K562 (cell line): ENCODE measurements around the gene FAM171A1. TPM values are rescaled to one million over a fixed set of nuclear protein-coding genes. Genes with fewer than 3 reads are reported as not detected.

Experiments
- ATAC-seq: fragments of 200-7000 bp; cut with Tn5 transposase; 3 replicates; pipeline ENCODE4 v1.9.1; 2020; ENCODE audit warnings: moderate library complexity
- BruUV-seq: library from RNA; stranded (reverse); fragments of 400-500 nt; replicated peaks from 2 replicates; lab custom pipeline; 2021; lab: Mats Ljungman, UMichigan
- CTCF ChIA-PET: fragments of 300-600 bp; formaldehyde crosslinking; extraction: SDS; loops from one replicate; lab custom pipeline; 2021; ENCODE audit warnings: low intra/inter-chr PET ratio; lab: Yijun Ruan, JAX
- POLR2A ChIA-PET: fragments of 300-600, 350-650 bp; sonication (Branson Sonifier 250); formaldehyde crosslinking; extraction: SDS; loops from one replicate; lab custom pipeline; 2021; ENCODE audit warnings: antibody characterized with exemption, inconsistent platforms; lab: Yijun Ruan, JAX
- DNase-seq, 4 experiments: peaks; one replicate each; pipeline versions ENCODE4 v3.0.0 to v3.0.0-alpha.2; 2011 to 2018; ENCODE audit warnings: low spot score in 3 of 4, mixed read lengths in 3 of 4; ENCODE audit errors: extremely low read depth in 1 of 4
- FAIRE-seq: peaks from 2 replicates; lab custom pipeline; 2011; peaks lifted over from hg19 to GRCh38; lab: Jason Lieb, UNC
- H2AFZ ChIP-seq: 2 replicates; pipeline ENCODE4 v1.6.0; 2011; ENCODE audit warnings: low read depth, low read length, control low read depth, inconsistent platforms
- H3K27ac ChIP-seq: fragments of 200-600 bp; 3 replicates; pipeline ENCODE4 v1.8.0; 2011; ENCODE audit warnings: low read depth, mild to moderate bottlenecking, control low read depth, inconsistent platforms, low read length, moderate library complexity, mixed read lengths; ENCODE audit errors: extremely low read depth
- H3K27me3 ChIP-seq, 2 experiments: fragments of 300-600 bp in 1 of 2; 2 replicates in 1 of 2; 3 replicates in 1 of 2; pipeline versions ENCODE4 v1.6.0 to v1.8.0; 2011; ENCODE audit warnings: inconsistent platforms in 2 of 2, low read length in 2 of 2, mild to moderate bottlenecking in 1 of 2, mixed read lengths in 1 of 2, moderate library complexity in 1 of 2; ENCODE audit not compliant: control insufficient read depth in 2 of 2, insufficient read depth in 2 of 2
- H3K36me3 ChIP-seq: fragments of 300-600 bp; 3 replicates; pipeline ENCODE4 v1.8.0; 2011; ENCODE audit warnings: mild to moderate bottlenecking, low read length, inconsistent platforms; ENCODE audit not compliant: control insufficient read depth, insufficient read depth
- H3K4me1 ChIP-seq, 2 experiments: fragments of 200-600 bp in 1 of 2; replicated peaks in 1 of 2; 2 replicates in 1 of 2; 3 replicates in 1 of 2; pipeline versions ENCODE4 v1.5.1 to v1.8.0; 2011; ENCODE audit warnings: inconsistent platforms in 2 of 2, low read length in 2 of 2, mild to moderate bottlenecking in 1 of 2, mixed read lengths in 1 of 2, moderate library complexity in 1 of 2; ENCODE audit not compliant: control insufficient read depth in 2 of 2, insufficient read depth in 2 of 2
- H3K4me2 ChIP-seq: 2 replicates; pipeline ENCODE4 v1.6.1; 2011; ENCODE audit warnings: low read length, control low read depth, inconsistent platforms, mixed read lengths; ENCODE audit not compliant: insufficient read depth
- H3K4me3 ChIP-seq: fragments of 200-600 bp; sonication (generic), shearing (Covaris generic); 2 replicates; pipeline ENCODE4 v1.5.1; 2016; ENCODE audit warnings: control low read depth, inconsistent platforms
- H3K79me2 ChIP-seq: fragments of 200-600 bp; 3 replicates; pipeline ENCODE4 v1.8.0; 2011; ENCODE audit warnings: low read length, inconsistent platforms; ENCODE audit not compliant: control insufficient read depth, insufficient read depth
- H3K9ac ChIP-seq, 2 experiments: 2 replicates each; pipeline versions ENCODE4 v1.6.0 to v1.6.1; 2011; ENCODE audit warnings: low read depth in 2 of 2, low read length in 2 of 2, control low read depth in 1 of 2, inconsistent platforms in 1 of 2, mild to moderate bottlenecking in 1 of 2, mixed read lengths in 1 of 2; ENCODE audit not compliant: insufficient read depth in 1 of 2
- H3K9me1 ChIP-seq: one replicate; pipeline ENCODE4 v1.6.0; 2011; ENCODE audit warnings: inconsistent platforms, mild to moderate bottlenecking, low read length, moderate library complexity; ENCODE audit not compliant: control insufficient read depth, insufficient read depth
- H3K9me3 ChIP-seq: replicated peaks from 2 replicates; pipeline ENCODE4 v1.5.1; 2011; ENCODE audit warnings: low read depth, low read length, inconsistent platforms; ENCODE audit not compliant: control insufficient read depth, insufficient read depth
- H4K20me1 ChIP-seq: replicated peaks from 2 replicates; pipeline ENCODE4 v1.6.1; 2011; ENCODE audit warnings: low read length, inconsistent platforms, mixed read lengths; ENCODE audit not compliant: control insufficient read depth, insufficient read depth
- ATF7 ChIP-seq: fragments of 450-650 bp; IDR thresholded peaks from 2 replicates; pipeline ENCODE4 v1.7.1; 2014; ENCODE audit warnings: mild to moderate bottlenecking, moderate library complexity
- HLTF ChIP-seq: fragments of 450-650 bp; IDR thresholded peaks from 2 replicates; pipeline ENCODE4 v1.6.1; 2016
- KLF1 ChIP-seq: fragments of 450-650 bp; IDR thresholded peaks from 2 replicates; pipeline ENCODE4 v1.6.1; 2016; ENCODE audit warnings: missing genetic modification characterization, missing compliant biosample characterization
- KLF13 ChIP-seq: fragments of 450-650 bp; IDR thresholded peaks from 2 replicates; pipeline ENCODE4 v1.6.1; 2016; ENCODE audit warnings: missing genetic modification characterization, low read depth, mild to moderate bottlenecking, missing compliant biosample characterization, moderate library complexity, borderline replicate concordance
- L3MBTL2 ChIP-seq: fragments of 450-650 bp; IDR thresholded peaks from 2 replicates; pipeline ENCODE4 v1.6.1; 2016; ENCODE audit warnings: mild to moderate bottlenecking, moderate library complexity
- MAFF ChIP-seq: IDR thresholded peaks from 2 replicates; pipeline ENCODE4 v1.6.1; 2012; ENCODE audit warnings: low read length, improper control_type of control experiment
- MIER1 ChIP-seq: fragments of 450-650 bp; IDR thresholded peaks from 2 replicates; pipeline ENCODE4 v1.6.1; 2016; ENCODE audit warnings: antibody characterized with exemption, mild to moderate bottlenecking, low read depth
- MITF ChIP-seq: IDR thresholded peaks from 2 replicates; pipeline ENCODE4 v1.6.1; 2014; ENCODE audit warnings: antibody characterized with exemption
- NRF1 ChIP-seq, 2 experiments: fragments of 450-650 bp; IDR thresholded peaks in 1 of 2; conservative IDR thresholded peaks in 1 of 2; 2 replicates each; pipeline ENCODE4 v1.6.1; 2014; ENCODE audit warnings: mild to moderate bottlenecking in 2 of 2
- POU5F1 ChIP-seq: fragments of 150-350 bp; IDR thresholded peaks from 2 replicates; pipeline ENCODE4 v1.6.1; 2014; ENCODE audit warnings: borderline replicate concordance, low read length, low read depth, mild to moderate bottlenecking; ENCODE audit not compliant: partially characterized antibody
- RBM15 ChIP-seq: fragments of 200-400 bp; formaldehyde crosslinking; IDR thresholded peaks from 2 replicates; pipeline ENCODE4 v1.6.1; 2018; ENCODE audit warnings: mild to moderate bottlenecking, low read length, moderate library complexity; ENCODE audit not compliant: insufficient read depth
- SMARCB1 ChIP-seq: IDR thresholded peaks from 2 replicates; pipeline ENCODE4 v1.6.1; 2011; ENCODE audit warnings: improper control_type of control experiment, low read depth; ENCODE audit not compliant: insufficient read length
- SMC3 ChIP-seq: conservative IDR thresholded peaks from 2 replicates; pipeline ENCODE4 v1.6.1; 2011; ENCODE audit warnings: low read depth, low read length, improper control_type of control experiment; ENCODE audit not compliant: insufficient read depth
- STAG1 ChIP-seq: sonication (generic); formaldehyde crosslinking; IDR thresholded peaks from 2 replicates; pipeline ENCODE4 v1.5.0; 2020; ENCODE audit warnings: missing genetic modification reagents, borderline replicate concordance
- TCF7L2 ChIP-seq: fragments of 150-350 bp; IDR thresholded peaks from 2 replicates; pipeline ENCODE4 v1.6.1; 2016; ENCODE audit warnings: low read depth, mild to moderate bottlenecking, low read length, moderate library complexity
- U2AF2 ChIP-seq: fragments of 200-400 bp; formaldehyde crosslinking; optimal IDR thresholded peaks from 2 replicates; pipeline ENCODE3; 2017; ENCODE audit warnings: low read depth, mild to moderate bottlenecking, low read length
- XRCC4 ChIP-seq: IDR thresholded peaks from one replicate; pipeline ENCODE4 v1.6.1; 2011; ENCODE audit not compliant: insufficient read depth, insufficient read length; ENCODE audit errors: extremely low read depth
- ZBTB1 ChIP-seq: sonication (generic); formaldehyde crosslinking; IDR thresholded peaks from 2 replicates; pipeline ENCODE4 v1.8.1; 2023; ENCODE audit warnings: missing genetic modification reagents, low read depth, mild to moderate bottlenecking, borderline replicate concordance
- WGBS: fragments of 100-300 bp; shearing (Covaris generic); methylation state at CpG from one replicate; pipeline ENCODE4 v1.1.6; 2016; ENCODE audit warnings: low coverage, mixed read lengths; ENCODE audit not compliant: insufficient coverage; ENCODE audit errors: missing lambda C conversion rate; 5-methylcytosine and 5-hydroxymethylcytosine counted together
- in situ Hi-C: fragments of 300-500 bp; cut with MboI; formaldehyde crosslinking; loops from 4 replicates; pipeline ENCODE4 v1.15.0; 2018; ENCODE audit warnings: inconsistent platforms, mixed read lengths
- intact Hi-C: fragments of 100-400 bp; cut with micrococcal nuclease; formaldehyde crosslinking; loops from 2 replicates; pipeline ENCODE4 v1.14.2; 2022
- polyA plus RNA-seq, 8 experiments: library from polyadenylated mRNA; depleted of rRNA in 4 of 8; stranded (reverse) in 5 of 8; unstranded in 3 of 8; fragments of >200 nt; fragmentation: Nextera tagmentation in 2 of 8; fragmentation: Illumina TruSeq in 1 of 8; extraction: Ambion mirVana in 2 of 8; extraction: Trizol in 1 of 8; gene quantifications; 2 replicates each; pipeline versions ENCODE4 v1.2.1 to v1.2.3, GENCODE V29; 2011 to 2014; ENCODE audit warnings: inconsistent platforms in 1 of 8, missing spikeins in 1 of 8
- total RNA-seq, 7 experiments: library from RNA; depleted of rRNA in 6 of 7; stranded (reverse); fragments of >200 nt in 6 of 7; fragmentation: Illumina TruSeq in 2 of 7; extraction: Trizol in 2 of 7; gene quantifications; 2 replicates each; pipeline versions ENCODE4 v1.2.1 to v1.2.3, GENCODE V29; 2011 to 2021; ENCODE audit warnings: low replicate concordance in 1 of 7

Gene FAM171A1
- total and polyA plus RNA-seq, 9 of the 15 experiments (the other 6 are each of a cell fraction or from before 2014, with no cell fraction given): 0.51 to 8.2 (median 4.8) TPM

- in situ Hi-C loops: no loop called here
- BruUV-seq: no TSS peak
- no peak overlapping the region for H3K4me3 ChIP-seq
- H3K27ac ChIP-seq: no peak overlapping the region
- CTCF ChIA-PET: interaction anchor here (0.7 kb wide), 1 partner anchor 403 kb away, joined by 3 read pairs; no protein-coding TSS in a partner anchor
- WGBS: 5% methylated on average over 6 of the region's 6 CpGs
- POLR2A ChIA-PET: no interaction called here
- FAIRE-seq: peak; percentile 52
- TF ChIP-seq POU5F1 (no peak), TCF7L2 (no peak), MAFF (no peak), HLTF (no peak), SMARCB1 (no peak), RBM15 (no peak), ATF7 (no peak), L3MBTL2 (no peak), STAG1 (CRISPR knock-in tag) (no peak), SMC3 (no peak), U2AF2 (no peak), MIER1 (no peak), XRCC4 (no peak), ZBTB1 (no peak), KLF1 (tag) (no peak), MITF (no peak), NRF1 (conservative IDR thresholded peaks at IDR 0.05 in 1 of 2, IDR thresholded peaks at IDR 0.05 in 1 of 2) (no peak), KLF13 (tag) (no peak)
- H3K9ac ChIP-seq: no peak overlapping the region
- ATAC-seq: no peak
- H3K36me3 ChIP-seq: no peaks in the 10 kb centered on the region
- no peak overlapping the region for H3K4me2 ChIP-seq
- no peaks in the 10 kb centered on the region for H3K9me3 ChIP-seq
- intact Hi-C loops: no loop called here
- H3K9me1 ChIP-seq: no peaks in the 10 kb centered on the region
- no peak overlapping the region for H2AFZ ChIP-seq
- H3K79me2 ChIP-seq: no peaks in the 10 kb centered on the region
- H4K20me1 ChIP-seq: no peaks in the 10 kb centered on the region
- H3K27me3 ChIP-seq: peaks cover 4 to 18% of the 10 kb centered on the region in 2 experiments; a peak in 3 of 5 replicates
- no peak for DNase-seq
- peaks cover 0 to 5% of the 10 kb centered on the region in 2 experiments; a peak in 2 of 5 replicates for H3K4me1 ChIP-seq
Observed at GRCh38 chr10:15305634-15306033, 65.5 kb downstream of the FAM171A1 start.
